Nephron progenitor cell (in vitro differentiated cells): ENCODE measurements around the gene TLK1.
A peak's percentile ranks its signal among the peaks of the same experiment; 100 is the strongest.

Source experiments
- DNase-seq: peaks from one replicate; pipeline ENCODE4 v3.0.0; 2021
- H3K27ac Mint-ChIP-seq: 2 replicates; pipeline ENCODE4 v1.8.0; 2021; ENCODE audit warnings: mild to moderate bottlenecking, moderate library complexity, mixed read lengths
- H3K27me3 Mint-ChIP-seq: 2 replicates; pipeline ENCODE4 v1.8.0; 2021; ENCODE audit warnings: mild to moderate bottlenecking, low read depth, mixed read lengths; ENCODE audit not compliant: poor library complexity
- H3K36me3 Mint-ChIP-seq: 2 replicates; pipeline ENCODE4 v1.8.0; 2021; ENCODE audit warnings: low read depth, mixed read lengths
- H3K4me1 Mint-ChIP-seq: 2 replicates; pipeline ENCODE4 v1.8.0; 2021; ENCODE audit warnings: mixed read lengths
- H3K4me3 Mint-ChIP-seq: 2 replicates; pipeline ENCODE4 v1.8.0; 2021; ENCODE audit warnings: mild to moderate bottlenecking, moderate library complexity, mixed read lengths
- H3K9me3 Mint-ChIP-seq: 2 replicates; pipeline ENCODE4 v1.8.0; 2021; ENCODE audit warnings: mild to moderate bottlenecking, moderate library complexity, mixed read lengths
- CTCF ChIP-seq: fragments of 200-600 bp; sonication (generic); IDR thresholded peaks from 2 replicates; pipeline ENCODE4 v1.5.0; 2021; ENCODE audit warnings: antibody characterized with exemption

Gene TLK1

GRCh38 chr2:170968205-170969003, 192.3 kb downstream of the TLK1 start:
- Mint-ChIP-seq H3K36me3 (peaks cover 38% of the 10 kb centered on the region), H3K9me3 (no peaks in the 10 kb centered on the region), H3K27ac (peak overlapping the region; percentile 73), H3K4me1 (peaks cover 11% of the 10 kb centered on the region), H3K27me3 (no peaks in the 10 kb centered on the region), H3K4me3 (no peak overlapping the region)
- TF ChIP-seq CTCF, result no peak
- DNase-seq, result no peak

DNA sequence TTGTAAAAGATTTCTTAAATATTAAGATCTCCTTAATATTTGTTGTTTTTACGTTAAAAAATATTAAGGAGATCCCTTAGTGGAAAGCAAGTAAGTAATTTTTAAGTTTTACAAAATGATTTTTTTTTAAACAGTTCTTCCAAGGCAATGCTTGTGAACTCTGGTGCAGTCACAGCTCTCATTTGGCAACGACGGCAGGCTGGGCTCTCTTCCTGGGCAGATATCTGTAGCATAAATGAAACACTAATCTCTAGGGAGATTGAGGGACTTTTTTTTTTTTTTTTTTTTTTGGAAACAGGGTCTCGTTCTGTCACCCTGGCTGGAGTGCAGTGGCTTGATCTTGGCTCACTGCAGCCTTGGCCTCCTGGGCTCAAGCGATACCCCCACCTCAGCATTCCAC, 193.1 kb downstream of the TLK1 start:
- DNase-seq, result no peak
- TF ChIP-seq CTCF, result no peak
- Mint-ChIP-seq H3K4me3 (no peak overlapping the region), H3K36me3 (peaks cover 43% of the 10 kb centered on the region), H3K27ac (no peak overlapping the region), H3K9me3 (no peaks in the 10 kb centered on the region), H3K4me1 (peaks cover 4% of the 10 kb centered on the region), H3K27me3 (no peaks in the 10 kb centered on the region)

DNA sequence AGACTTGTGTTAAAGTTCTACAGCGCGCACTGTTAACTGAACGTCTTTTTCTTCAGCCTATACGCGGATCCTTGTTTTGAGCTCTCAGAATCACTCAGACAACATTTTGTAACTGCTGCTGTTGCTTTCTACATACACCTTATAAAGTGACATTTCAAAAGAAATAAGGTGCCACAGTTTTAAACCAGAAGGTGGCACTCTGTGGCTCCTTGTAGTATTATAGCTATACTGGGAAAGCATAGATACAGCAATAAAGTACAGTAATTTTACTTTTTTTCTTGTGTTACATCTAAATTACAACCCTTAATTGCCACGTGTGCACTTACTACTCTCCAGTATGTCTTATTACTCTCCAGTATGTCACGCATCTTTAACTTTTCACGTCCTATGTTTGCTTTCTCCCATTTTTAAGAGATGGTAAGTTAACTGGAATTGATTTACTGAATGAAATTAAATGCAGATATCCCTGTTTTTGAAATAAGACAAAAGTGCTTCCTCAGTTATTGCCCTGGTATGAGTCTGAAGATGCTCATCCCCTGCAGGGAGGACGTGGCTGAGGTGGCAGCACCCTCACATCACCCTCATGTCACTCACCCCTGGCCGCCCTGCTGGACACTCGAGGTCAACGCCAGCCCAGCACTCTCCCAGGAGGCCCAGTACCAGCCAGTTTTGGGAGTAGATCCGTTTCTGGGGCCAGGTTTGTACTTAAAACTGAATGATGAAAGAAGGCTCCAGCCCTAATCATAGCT, 193.9 kb downstream of the TLK1 start:
- DNase-seq, result peak; percentile 21
- Mint-ChIP-seq H3K4me3 (no peak overlapping the region), H3K4me1 (no peaks in the 10 kb centered on the region), H3K36me3 (peaks cover 50% of the 10 kb centered on the region), H3K27ac (peak overlapping the region; percentile 9), H3K27me3 (no peaks in the 10 kb centered on the region), H3K9me3 (no peaks in the 10 kb centered on the region)
- peak; percentile 21 for TF ChIP-seq CTCF

DNA sequence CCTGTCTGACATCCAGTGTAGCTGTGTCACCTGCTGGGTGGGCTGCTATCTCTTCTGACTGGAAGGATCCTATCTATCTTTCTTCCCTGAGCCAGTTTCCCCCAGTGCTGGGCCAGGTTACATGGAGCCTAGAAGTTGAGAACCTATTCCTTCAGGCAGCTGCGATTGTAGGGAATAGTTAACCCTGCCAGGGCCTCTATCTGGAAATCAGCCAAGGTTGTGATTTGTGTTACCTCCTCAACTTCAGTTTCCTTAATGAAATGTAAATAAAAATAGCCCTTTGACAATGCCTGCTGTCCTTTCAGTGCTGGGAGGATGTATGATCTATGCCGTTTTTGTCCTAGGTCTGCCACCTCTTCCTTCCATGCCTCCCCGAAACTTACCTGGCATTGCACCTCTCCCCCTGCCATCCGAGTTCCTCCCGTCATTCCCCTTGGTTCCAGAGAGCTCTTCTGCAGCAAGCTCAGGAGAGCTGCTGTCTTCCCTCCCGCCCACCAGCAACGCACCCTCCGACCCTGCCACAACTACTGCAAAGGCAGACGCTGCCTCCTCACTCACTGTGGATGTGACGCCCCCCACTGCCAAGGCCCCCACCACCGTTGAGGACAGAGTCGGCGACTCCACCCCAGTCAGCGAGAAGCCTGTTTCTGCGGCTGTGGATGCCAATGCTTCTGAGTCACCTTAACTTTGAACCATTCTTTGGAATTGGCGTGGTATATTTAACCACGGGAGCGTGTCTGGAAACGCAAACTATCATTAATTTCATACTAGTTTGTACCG, 195.1 kb downstream of the TLK1 start:
- DNase-seq, result no peak
- peaks cover 52% of the 10 kb centered on the region for H3K36me3 Mint-ChIP-seq
- H3K27me3 Mint-ChIP-seq, result no peaks in the 10 kb centered on the region
- no peak overlapping the region for H3K4me3 Mint-ChIP-seq
- no peaks in the 10 kb centered on the region for H3K9me3 Mint-ChIP-seq
- no peaks in the 10 kb centered on the region for H3K4me1 Mint-ChIP-seq
- no peak for TF ChIP-seq CTCF
- H3K27ac Mint-ChIP-seq, result peak overlapping the region; percentile 57

- TF ChIP-seq CTCF, result no peak
- peaks cover 65% of the 10 kb centered on the region for H3K36me3 Mint-ChIP-seq
- no peak overlapping the region for H3K27ac Mint-ChIP-seq
- H3K4me3 Mint-ChIP-seq, result no peak overlapping the region
- no peaks in the 10 kb centered on the region for H3K4me1 Mint-ChIP-seq
- H3K27me3 Mint-ChIP-seq, result no peaks in the 10 kb centered on the region
- no peaks in the 10 kb centered on the region for H3K9me3 Mint-ChIP-seq
- DNase-seq, result no peak
Measured at GRCh38 chr2:170963386-170963785, 197.3 kb downstream of the TLK1 start.
